ENCODE results near the gene BBOF1. TPM values are rescaled to one million over a fixed set of nuclear protein-coding genes. Genes with fewer than 3 reads are reported as not detected.

BBOF1 gene, protein sequence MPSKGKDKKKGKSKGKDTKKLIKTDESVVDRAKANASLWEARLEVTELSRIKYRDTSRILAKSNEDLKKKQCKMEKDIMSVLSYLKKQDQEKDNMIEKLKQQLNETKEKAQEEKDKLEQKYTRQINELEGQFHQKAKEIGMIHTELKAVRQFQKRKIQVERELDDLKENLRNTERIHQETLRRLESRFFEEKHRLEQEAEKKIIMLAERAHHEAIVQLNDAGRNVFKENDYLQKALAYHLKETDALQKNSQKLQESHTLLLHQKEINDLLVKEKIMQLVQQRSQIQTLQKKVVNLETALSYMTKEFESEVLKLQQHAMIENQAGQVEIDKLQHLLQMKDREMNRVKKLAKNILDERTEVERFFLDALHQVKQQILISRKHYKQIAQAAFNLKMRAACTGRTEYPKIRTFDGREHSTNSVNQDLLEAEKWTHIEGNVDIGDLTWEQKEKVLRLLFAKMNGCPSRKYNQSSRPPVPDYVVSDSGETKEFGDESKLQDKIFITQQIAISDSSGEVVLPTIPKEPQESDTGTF
- 2.6 and 3.4 TPM in 2 replicates for total RNA-seq
- 3.0 TPM for total RNA-seq (2013)
- polyA plus RNA-seq = 0.49 and 0.89 TPM in 2 replicates
- polyA minus RNA-seq = 0.93 TPM in 1 of 2 replicates, not detected in the other

DNA sequence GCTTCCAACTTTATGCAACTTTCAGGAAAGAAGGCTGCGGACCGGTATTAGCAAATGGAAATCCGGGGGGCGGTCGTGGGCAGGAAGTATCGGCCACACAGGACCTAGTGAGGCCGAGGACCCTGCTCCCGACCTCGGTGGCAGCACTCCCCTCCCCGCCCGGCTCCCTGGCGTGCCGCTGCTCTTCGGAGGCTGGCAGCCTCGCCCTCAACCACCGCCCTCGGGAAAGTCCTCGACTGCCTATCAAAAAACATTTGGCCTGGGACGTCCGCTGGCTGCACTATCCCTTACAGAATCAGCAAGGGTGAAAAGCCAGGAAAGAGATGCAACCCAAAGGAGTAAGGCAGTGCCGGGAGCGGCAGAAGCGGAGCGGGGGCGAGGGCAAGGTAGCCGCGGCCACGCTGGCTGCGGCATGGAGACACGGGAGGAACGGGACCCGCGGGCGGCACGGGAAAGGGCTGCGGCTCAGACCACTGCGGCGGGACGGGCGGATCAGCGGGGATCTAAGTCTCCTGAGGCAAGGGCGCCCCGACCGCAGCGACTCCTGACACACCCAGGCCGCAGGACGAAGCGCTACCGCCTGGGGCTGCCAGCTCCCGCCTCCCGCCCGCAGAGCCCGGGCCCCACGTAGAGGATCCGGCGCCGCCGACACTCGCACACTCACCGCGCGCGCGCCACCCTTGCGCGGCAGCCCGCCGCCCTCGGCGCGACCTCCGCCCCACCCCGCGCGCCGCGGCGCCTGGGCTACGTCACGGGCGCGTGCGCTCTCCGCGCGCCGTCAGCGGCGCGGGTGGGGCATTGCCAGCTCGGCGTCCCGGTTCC is at the start of gene BBOF1, which contains the start of gene ENTPD5:
TSS of gene BBOF1 (plus strand) at position 764 of the 822 bp plus-strand sequence. CDS start 130 bp downstream, outside the sequence.
TSS of gene ENTPD5 (minus strand) at position 703 of the 822 bp plus-strand sequence. CDS start 31,186 bp downstream, outside the sequence.
- peak within 1 kb of the TSS; percentile 91 for H2AFZ ChIP-seq (ENCODE audit: insufficient read depth, low read depth, low read length, poor library complexity, severe bottlenecking)
- POLR2A ChIA-PET = interaction anchor here (0.6 to 1.4 kb wide), 5 partner anchors 69 to 1658 kb away, joined by 3 to 5 read pairs (median 4); partner anchors contain the start of genes COQ6, FAM161B and RBM25
- WGBS (ENCODE audit: insufficient coverage) = under 1% methylated on average over 93 of the region's 93 CpGs

More for the DNA sequence above, at the start of gene BBOF1, which contains the start of gene ENTPD5:
- no peak for TF ChIP-seq CTCF (IDR thresholded peaks at IDR 0.05)
- no peak for TF ChIP-seq EZH2 (IDR thresholded peaks at IDR 0.05; ENCODE audit: borderline replicate concordance, insufficient read depth, low read depth, low read length, poor library complexity, severe bottlenecking)
- Histone ChIP-seq H3K4me2 (replicated peaks; ENCODE audit: low read depth, low read length, poor library complexity, severe bottlenecking) (peak within 1 kb of the TSS; percentile 78), H4K20me1 (ENCODE audit: control insufficient read depth, insufficient read depth, low read length, poor library complexity, severe bottlenecking) (no peaks in the 10 kb centered on the region), H3K27ac (ENCODE audit: low read length in 2 of 2) (peak within 1 kb of the TSS; percentile 57 to 84), H3K79me2 (ENCODE audit: control insufficient read depth, insufficient read depth, low read length) (no peaks in the 10 kb centered on the region), H3K27me3 (replicated peaks in 1 of 4; ENCODE audit: control extremely low read depth in 1 of 4, control insufficient read depth in 3 of 4, insufficient read depth in 4 of 4, low read length in 3 of 4) (no peaks in the 10 kb centered on the region), H3K9me3 (ENCODE audit: control extremely low read depth in 1 of 3, control insufficient read depth in 2 of 3, insufficient read depth in 1 of 3, low read length in 2 of 3) (no peaks in the 10 kb centered on the region), H3K4me1 (ENCODE audit: control insufficient read depth in 2 of 2, insufficient read depth in 2 of 2, low read length in 2 of 2) (peaks cover 5 to 12% of the 10 kb centered on the region in 2 donors), H3K9ac (ENCODE audit: low read length) (peak within 1 kb of the TSS; percentile 77), H3K4me3 (ENCODE audit: control extremely low read depth in 1 of 5, extremely low read depth in 1 of 5, insufficient read depth in 1 of 5, low read depth in 2 of 5, low read length in 4 of 5) (peak within 1 kb of the TSS; percentile 39 to 95 (median 81)), H3K36me3 (replicated peaks in 1 of 2; ENCODE audit: control extremely low read depth in 1 of 2, control insufficient read depth in 1 of 2, extremely low read depth in 1 of 2, insufficient read depth in 2 of 2, low read length in 1 of 2) (no peaks in the 10 kb centered on the region)
- Mint-ChIP-seq H3K9me3 (ENCODE audit: insufficient read depth) (no peaks in the 10 kb centered on the region), H3K4me3 (peak within 1 kb of the TSS; percentile 97), H3K4me1 (peaks cover 15% of the 10 kb centered on the region), H3K27ac (peak within 1 kb of the TSS; percentile 93), H3K27me3 (no peaks in the 10 kb centered on the region)
- ATAC-seq (ENCODE audit: low read depth) (peak; percentile 96), DNase-seq (peak; percentile 93)
- intact Hi-C loops (cut with micrococcal nuclease) = loop anchor here (1.0 to 10.0 kb wide), 5 partner anchors 66 to 1966 kb away; partner anchors contain the start of genes ALDH6A1, AREL1, COQ6 and FAM161B
- CTCF ChIA-PET = interaction anchor here (0.7 kb wide), 1 partner anchor 67 kb away, joined by 3 read pairs; no protein-coding TSS in a partner anchor
